C4-2B (cell line): ENCODE measurements around the gene IGSF23.
"Not testable (repeated sequence)": the region's sequence is repeated elsewhere in the genome, so short reads cannot be mapped to it uniquely, and the experiment has no call there.

Source experiments
- H3K27ac ChIP-seq: fragments of 450-650 bp; 2 replicates; pipeline ENCODE4 v1.5.1; 2017
- ZFX ChIP-seq: fragments of 450-650 bp; IDR thresholded peaks from 2 replicates; pipeline ENCODE4 v1.6.1; 2017
- TF ChIP-seq, protein P1 (sequence below): fragments of 450-650 bp; conservative IDR thresholded peaks from 2 replicates; pipeline ENCODE4 v1.5.1; 2017; ENCODE audit warnings: mild to moderate bottlenecking

Gene IGSF23

DNA sequence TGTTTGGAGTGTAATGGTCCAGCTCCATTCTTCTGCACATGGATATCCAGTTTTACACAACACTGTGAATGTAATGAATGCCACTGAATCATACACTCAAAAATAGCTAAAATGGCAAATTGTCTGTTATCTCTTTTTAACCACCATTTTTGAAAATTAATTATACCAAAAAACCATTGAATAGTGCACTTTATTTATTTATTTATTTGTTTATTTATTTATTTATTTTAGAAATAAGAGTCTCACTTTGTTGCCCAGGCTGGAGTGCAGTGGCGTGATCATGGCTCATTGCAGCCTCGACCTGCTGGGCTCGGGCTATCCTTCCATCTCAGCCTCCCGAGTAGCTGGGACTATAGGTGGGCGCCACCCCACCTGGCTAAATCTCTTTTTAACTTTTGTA is 50.6 kb downstream of the IGSF23 start:
- H3K27ac ChIP-seq, result no peak overlapping the region
- no peak for TF ChIP-seq ZFX
- TF ChIP-seq, protein P1, sequence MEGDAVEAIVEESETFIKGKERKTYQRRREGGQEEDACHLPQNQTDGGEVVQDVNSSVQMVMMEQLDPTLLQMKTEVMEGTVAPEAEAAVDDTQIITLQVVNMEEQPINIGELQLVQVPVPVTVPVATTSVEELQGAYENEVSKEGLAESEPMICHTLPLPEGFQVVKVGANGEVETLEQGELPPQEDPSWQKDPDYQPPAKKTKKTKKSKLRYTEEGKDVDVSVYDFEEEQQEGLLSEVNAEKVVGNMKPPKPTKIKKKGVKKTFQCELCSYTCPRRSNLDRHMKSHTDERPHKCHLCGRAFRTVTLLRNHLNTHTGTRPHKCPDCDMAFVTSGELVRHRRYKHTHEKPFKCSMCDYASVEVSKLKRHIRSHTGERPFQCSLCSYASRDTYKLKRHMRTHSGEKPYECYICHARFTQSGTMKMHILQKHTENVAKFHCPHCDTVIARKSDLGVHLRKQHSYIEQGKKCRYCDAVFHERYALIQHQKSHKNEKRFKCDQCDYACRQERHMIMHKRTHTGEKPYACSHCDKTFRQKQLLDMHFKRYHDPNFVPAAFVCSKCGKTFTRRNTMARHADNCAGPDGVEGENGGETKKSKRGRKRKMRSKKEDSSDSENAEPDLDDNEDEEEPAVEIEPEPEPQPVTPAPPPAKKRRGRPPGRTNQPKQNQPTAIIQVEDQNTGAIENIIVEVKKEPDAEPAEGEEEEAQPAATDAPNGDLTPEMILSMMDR, result no peak

- no peak overlapping the region for H3K27ac ChIP-seq
- TF ChIP-seq, protein P1, result no peak
- no peak for TF ChIP-seq ZFX
Observed at GRCh38 chr19:44664976-44665375, 51.6 kb downstream of the IGSF23 start.

DNA sequence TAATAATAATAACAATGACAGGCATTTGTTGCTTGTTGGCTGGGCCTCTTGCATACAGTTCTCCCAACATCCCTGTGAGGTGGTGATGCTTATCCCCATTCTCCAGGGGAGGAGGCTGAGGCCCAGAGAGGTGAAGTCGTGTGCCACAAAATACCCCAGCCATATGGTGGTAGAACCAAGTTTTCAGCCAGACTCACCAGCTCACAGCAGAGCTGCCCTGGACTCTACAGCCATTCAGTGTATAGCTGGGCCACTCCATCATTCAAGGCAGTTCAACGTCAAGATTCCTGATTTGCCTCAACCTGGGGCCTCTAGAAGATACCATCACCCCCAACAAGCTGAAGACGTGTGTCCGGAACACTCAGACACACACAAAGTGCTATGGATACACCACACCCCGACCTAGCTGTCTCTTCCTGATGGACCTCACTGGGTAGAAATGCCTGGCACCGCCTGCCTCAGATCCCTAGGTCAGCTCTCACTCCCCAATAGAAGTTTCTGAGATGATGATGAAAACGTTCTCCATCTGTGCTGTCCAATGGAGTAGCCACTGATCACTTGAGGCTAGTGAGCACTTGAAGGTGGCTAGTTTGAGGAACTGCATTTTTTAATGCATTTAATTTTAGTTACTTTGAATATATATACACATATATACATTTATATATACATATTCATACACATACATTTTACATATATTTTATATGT is 53.6 kb downstream of the IGSF23 start:
- TF ChIP-seq, protein P1, result no peak
- no peak for TF ChIP-seq ZFX
- H3K27ac ChIP-seq, result no peak overlapping the region

GRCh38 chr19:44668985-44669764 is 55.8 kb downstream of the IGSF23 start:
- no peak overlapping the region for H3K27ac ChIP-seq
- no peak for TF ChIP-seq ZFX
- TF ChIP-seq, protein P1, result no peak

DNA sequence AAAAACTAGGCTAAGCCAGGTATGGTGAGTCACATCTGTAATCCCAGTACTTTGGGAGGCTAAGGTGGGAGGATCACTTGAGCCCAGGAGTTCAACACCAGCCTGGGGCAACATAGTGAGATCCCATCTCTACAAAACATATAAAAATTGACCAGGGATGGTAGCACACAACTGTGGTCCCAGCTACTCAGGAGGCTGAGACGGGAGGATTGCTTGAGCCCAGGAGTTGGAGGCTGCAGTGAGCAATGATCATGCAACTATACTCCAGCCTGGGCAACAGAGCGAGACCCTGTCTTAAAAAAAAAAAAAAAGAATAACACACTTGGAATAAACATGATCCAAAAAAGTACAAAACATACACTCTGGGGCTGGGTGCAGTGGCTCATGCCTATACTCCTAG is 56.7 kb downstream of the IGSF23 start:
- H3K27ac ChIP-seq, result not testable (repeated sequence)

DNA sequence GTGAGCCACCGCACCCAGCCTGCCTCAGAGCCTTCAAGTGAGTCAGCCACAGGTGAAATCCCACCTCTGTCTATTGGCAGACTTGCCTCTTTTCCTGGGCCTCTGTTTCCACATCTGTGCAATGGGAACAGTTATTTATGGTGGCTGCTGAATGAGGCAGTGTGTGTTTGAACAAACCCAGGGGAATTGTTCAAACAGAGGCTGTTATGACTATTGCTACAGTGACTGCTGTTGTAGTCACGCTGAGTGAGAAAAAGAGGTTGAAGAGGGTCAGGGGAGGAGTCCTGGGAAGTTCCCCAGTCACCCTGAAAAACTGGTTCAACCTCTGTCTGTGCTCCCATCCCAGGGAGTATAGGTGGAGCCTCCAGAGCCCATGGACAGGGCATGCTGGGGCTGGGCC is 58.0 kb downstream of the IGSF23 start, which contains the start of gene CEACAM19:
TSS of gene CEACAM19 (plus strand) at position 83 of the 400 bp plus-strand sequence. CDS start 450 bp downstream, outside the sequence.
- TF ChIP-seq, protein P1, result no peak
- no peak for TF ChIP-seq ZFX

DNA sequence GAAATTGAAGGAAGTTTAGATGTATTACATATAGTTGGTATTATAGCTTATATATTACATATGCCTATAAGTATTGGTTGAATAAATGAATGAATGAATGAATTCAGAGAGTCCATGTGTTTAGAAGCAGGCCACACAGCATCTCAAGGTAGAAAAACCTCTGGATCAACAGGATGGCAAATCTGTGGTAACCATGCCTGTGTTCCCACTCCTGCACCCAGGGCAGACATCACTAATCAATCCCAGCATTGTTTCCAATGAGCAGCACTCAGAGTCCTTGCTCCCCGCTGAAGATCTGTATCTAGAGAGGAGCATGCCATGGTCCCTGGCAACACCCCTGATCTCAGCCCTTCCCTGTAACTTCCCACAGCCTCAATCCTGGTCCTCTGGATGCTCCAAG is 58.9 kb downstream of the IGSF23 start:
- TF ChIP-seq, protein P1, result no peak
- TF ChIP-seq ZFX, result no peak
- no peak overlapping the region for H3K27ac ChIP-seq

More for the DNA sequence above, 58.0 kb downstream of the IGSF23 start, which contains the start of gene CEACAM19:
- H3K27ac ChIP-seq, result no peak within 1 kb of the TSS; the same call in 1 of the 2 replicates
